Measurements from ENCODE around the gene GPATCH4. TPM values are rescaled to one million over a fixed set of nuclear protein-coding genes. Genes with fewer than 3 reads are reported as not detected.

GPATCH4 gene
- total RNA-seq, 1 experiment from 2014 or later, result 71.7 TPM

DNA sequence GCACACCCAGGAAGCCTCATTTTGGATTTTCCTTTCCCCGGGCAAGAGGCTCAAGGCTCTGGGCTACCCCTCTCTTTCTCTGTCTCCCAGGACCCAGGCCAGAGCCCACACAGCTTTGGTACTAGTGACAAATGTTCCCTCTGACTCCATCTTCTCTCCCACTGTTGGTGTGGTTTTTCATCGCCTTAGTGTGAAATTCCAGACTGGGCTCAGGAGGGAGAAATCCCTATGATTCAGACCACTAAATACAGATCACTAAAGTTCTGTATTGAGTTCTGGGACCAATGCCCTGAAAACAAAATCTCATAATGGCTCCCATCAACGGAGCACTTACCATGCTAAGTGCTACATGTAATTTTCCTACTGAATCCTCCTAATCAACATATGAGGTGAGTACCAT lies 55.0 kb downstream of the GPATCH4 start:
- Histone ChIP-seq H3K4me2 (ENCODE audit: insufficient read depth, insufficient read length, low read length) (no peak overlapping the region), H3K56ac (ENCODE audit: insufficient read length, low read depth, low read length) (no peak overlapping the region), H3K18ac (ENCODE audit: insufficient read length, low read depth, low read length) (no peak overlapping the region), H3T11ph (ENCODE audit: low read length) (no peak overlapping the region), H3K14ac (ENCODE audit: insufficient read depth, low read length) (no peak overlapping the region), H3K23ac (ENCODE audit: insufficient read length, low read depth, low read length) (no peak overlapping the region), H4K5ac (ENCODE audit: insufficient read length, low read depth, low read length) (no peak overlapping the region), H2BK20ac (ENCODE audit: low read depth, low read length, poor library complexity, severe bottlenecking) (no peak overlapping the region), H2BK5ac (ENCODE audit: insufficient read length, low read length) (no peak overlapping the region), H4K8ac (replicated peaks; ENCODE audit: insufficient read length, low read depth, low read length) (no peak overlapping the region), H3K4ac (ENCODE audit: low read depth, low read length) (no peak overlapping the region), H2BK15ac (ENCODE audit: low read depth, low read length) (no peak overlapping the region), H2AFZ (ENCODE audit: low read length) (no peak overlapping the region), H3K9ac (ENCODE audit: extremely low read depth, insufficient read length, low read length) (no peak overlapping the region), H2AK5ac (ENCODE audit: insufficient read length, low read length) (no peak overlapping the region), H2BK120ac (ENCODE audit: low read depth, low read length, poor library complexity, severe bottlenecking) (no peak overlapping the region), H3K79me1 (ENCODE audit: insufficient read depth, low read depth, low read length, poor library complexity, severe bottlenecking) (no peaks in the 10 kb centered on the region), H3K79me2 (ENCODE audit: insufficient read depth, low read length) (no peaks in the 10 kb centered on the region), H2BK12ac (ENCODE audit: insufficient read length, low read depth, low read length) (no peak overlapping the region), H3K4me1 (ENCODE audit: insufficient read depth, low read length) (no peaks in the 10 kb centered on the region), H3K9me3 (ENCODE audit: control insufficient read depth, low read depth, low read length) (no peaks in the 10 kb centered on the region), H3K27ac (ENCODE audit: insufficient read length, low read depth, low read length) (no peak overlapping the region), H3K27me3 (ENCODE audit: insufficient read depth, low read length) (no peaks in the 10 kb centered on the region), H4K91ac (ENCODE audit: insufficient read length, low read depth, low read length) (no peak overlapping the region), H4K20me1 (ENCODE audit: control insufficient read depth, insufficient read depth, insufficient read length) (no peaks in the 10 kb centered on the region), H3K23me2 (ENCODE audit: insufficient read length, low read depth, low read length, poor library complexity, severe bottlenecking) (no peaks in the 10 kb centered on the region)
- Mint-ChIP-seq H3K4me3 (no peak overlapping the region), H3K9me3 (no peaks in the 10 kb centered on the region), H3K4me1 (no peaks in the 10 kb centered on the region), H3K27me3 (ENCODE audit: low read depth) (no peaks in the 10 kb centered on the region), H3K27ac (no peak overlapping the region; a peak in 2 of 7 replicates), H3K36me3 (ENCODE audit: insufficient read depth in 1 of 3, low read depth in 3 of 3) (peaks cover 5 to 45% (median 30%) of the 10 kb centered on the region in 3 experiments)
- TF ChIP-seq CTCF (conservative IDR thresholded peaks at IDR 0.05), result no peak
- no CpG with 5 or more reads among the region's 3 CpGs for WGBS (ENCODE audit: extremely low coverage, insufficient read length, low lambda C conversion rate)
- no peak for DNase-seq
